Neural cell (in vitro differentiated cells): Measurements from ENCODE around the gene SPRR2D. TPM values are rescaled to one million over a fixed set of nuclear protein-coding genes. Genes with fewer than 3 reads are reported as not detected.

ENCODE experiments used
- H2AFZ ChIP-seq: fragments of 200-600, 300-800 bp; sonication (generic), shearing (Covaris generic); 2 replicates; pipeline ENCODE4 v1.6.0; 2014; ENCODE audit warnings: low read depth, mild to moderate bottlenecking, antibody characterized with exemption, low read length, moderate library complexity
- H3F3A ChIP-seq: fragments of 200-600 bp; shearing (Covaris generic); 2 replicates; pipeline ENCODE4 v1.6.1; 2016; ENCODE audit warnings: mild to moderate bottlenecking, moderate library complexity, mixed read lengths, antibody characterized with exemption, low read length; ENCODE audit not compliant: insufficient read depth, poor library complexity, severe bottlenecking
- H3K27ac ChIP-seq: fragments of 200-600, 300-800 bp; sonication (generic), shearing (Covaris generic); 2 replicates; pipeline ENCODE4 v1.5.1; 2014; ENCODE audit warnings: mild to moderate bottlenecking, low read length, moderate library complexity
- H3K27me3 ChIP-seq: fragments of 300-800, 200-600 bp; sonication (generic), shearing (Covaris generic); 2 replicates; pipeline ENCODE4 v1.6.0; 2014; ENCODE audit warnings: mild to moderate bottlenecking, low read depth, low read length, moderate library complexity; ENCODE audit not compliant: insufficient read depth
- H3K36me3 ChIP-seq: fragments of 300-800, 200-600 bp; sonication (generic), shearing (Covaris generic); 2 replicates; pipeline ENCODE4 v1.5.1; 2014; ENCODE audit warnings: mild to moderate bottlenecking, antibody characterized with exemption, low read length, moderate library complexity; ENCODE audit not compliant: insufficient read depth
- H3K4me2 ChIP-seq: fragments of 300-800, 200-600 bp; sonication (generic), shearing (Covaris generic); 2 replicates; pipeline ENCODE4 v1.6.0; 2014; ENCODE audit warnings: mild to moderate bottlenecking, low read length
- H3K4me3 ChIP-seq: fragments of 300-800, 200-600 bp; sonication (generic), shearing (Covaris generic); 2 replicates; pipeline ENCODE4 v1.5.1; 2014; ENCODE audit warnings: mild to moderate bottlenecking, low read length, moderate library complexity
- H3K79me2 ChIP-seq: fragments of 200-600 bp; shearing (Covaris generic); replicated peaks from 2 replicates; pipeline ENCODE4 v1.6.0; 2014; ENCODE audit warnings: mild to moderate bottlenecking, low read length, moderate library complexity; ENCODE audit not compliant: insufficient read depth
- H3K9ac ChIP-seq: fragments of 300-800, 200-600 bp; sonication (generic), shearing (Covaris generic); 2 replicates; pipeline ENCODE4 v1.6.1; 2016; ENCODE audit warnings: mild to moderate bottlenecking, low read length, mixed read lengths
- H3K9me2 ChIP-seq: fragments of 200-600 bp; shearing (Covaris generic); 2 replicates; pipeline ENCODE4 v1.6.1; 2016; ENCODE audit warnings: mild to moderate bottlenecking, low read length, mixed read lengths; ENCODE audit not compliant: insufficient read depth
- H3K9me3 ChIP-seq: fragments of 200-600, 300-800 bp; sonication (generic), shearing (Covaris generic); 2 replicates; pipeline ENCODE4 v1.6.1; 2016; ENCODE audit warnings: mild to moderate bottlenecking, mixed run types, low read length, moderate library complexity, mixed read lengths
- H4K20me1 ChIP-seq: fragments of 200-600 bp; shearing (Covaris generic); 2 replicates; pipeline ENCODE4 v1.6.1; 2016; ENCODE audit warnings: mild to moderate bottlenecking, mixed run types; ENCODE audit not compliant: insufficient read depth
- EP300 ChIP-seq: fragments of 450-650 bp; conservative IDR thresholded peaks from 2 replicates; pipeline ENCODE4 v1.6.1; 2014; ENCODE audit warnings: antibody characterized with exemption, mild to moderate bottlenecking, moderate library complexity; ENCODE audit not compliant: poor library complexity, severe bottlenecking
- EZH2 ChIP-seq: fragments of 200-600, 300-800 bp; shearing (Covaris generic), sonication (generic); IDR thresholded peaks from 2 replicates; pipeline ENCODE4 v1.6.1; 2014; ENCODE audit warnings: antibody characterized with exemption, low read length, borderline replicate concordance, mild to moderate bottlenecking; ENCODE audit not compliant: insufficient read depth, poor library complexity, severe bottlenecking
- MXI1 ChIP-seq: fragments of 450-650 bp; conservative IDR thresholded peaks from 2 replicates; pipeline ENCODE4 v1.6.1; 2014; ENCODE audit warnings: antibody characterized with exemption, mild to moderate bottlenecking; ENCODE audit not compliant: poor library complexity, severe bottlenecking
- POLR2AphosphoS5 ChIP-seq: IDR thresholded peaks from 2 replicates; pipeline ENCODE4 v1.6.1; 2012
- RAD21 ChIP-seq: fragments of 450-650 bp; conservative IDR thresholded peaks from 2 replicates; pipeline ENCODE4 v1.6.1; 2014; ENCODE audit warnings: antibody characterized with exemption, mild to moderate bottlenecking, moderate library complexity
- REST ChIP-seq: IDR thresholded peaks from 2 replicates; pipeline ENCODE4 v1.6.1; 2012; ENCODE audit warnings: borderline replicate concordance
- SMC3 ChIP-seq: fragments of 450-650 bp; conservative IDR thresholded peaks from 2 replicates; pipeline ENCODE4 v1.6.1; 2014; ENCODE audit warnings: antibody characterized with exemption, mild to moderate bottlenecking, moderate library complexity; ENCODE audit not compliant: poor library complexity
- TAF1 ChIP-seq: IDR thresholded peaks from 2 replicates; pipeline ENCODE4 v1.6.1; 2012; ENCODE audit warnings: low read depth
- polyA plus RNA-seq: library from polyadenylated mRNA; depleted of rRNA; stranded (reverse); fragments of >200 nt; gene quantifications from 2 replicates; pipeline ENCODE4 v1.2.3, GENCODE V29; 2014
- TF ChIP-seq, protein P1 (sequence below): fragments of 450-650 bp; IDR thresholded peaks from 2 replicates; pipeline ENCODE4 v1.5.1; 2014; ENCODE audit warnings: antibody characterized with exemption, mild to moderate bottlenecking, moderate library complexity; ENCODE audit not compliant: poor library complexity, severe bottlenecking

The SPRR2D gene
- polyA plus RNA-seq, 1 donor from 2014 or later, result not detected

GRCh38 chr1:152998476-152998875 lies 42.4 kb downstream of the SPRR2D start:
- no peaks in the 10 kb centered on the region for H3F3A ChIP-seq
- no peak overlapping the region for H3K27ac ChIP-seq
- H3K36me3 ChIP-seq, result no peaks in the 10 kb centered on the region
- TF ChIP-seq, protein P1, sequence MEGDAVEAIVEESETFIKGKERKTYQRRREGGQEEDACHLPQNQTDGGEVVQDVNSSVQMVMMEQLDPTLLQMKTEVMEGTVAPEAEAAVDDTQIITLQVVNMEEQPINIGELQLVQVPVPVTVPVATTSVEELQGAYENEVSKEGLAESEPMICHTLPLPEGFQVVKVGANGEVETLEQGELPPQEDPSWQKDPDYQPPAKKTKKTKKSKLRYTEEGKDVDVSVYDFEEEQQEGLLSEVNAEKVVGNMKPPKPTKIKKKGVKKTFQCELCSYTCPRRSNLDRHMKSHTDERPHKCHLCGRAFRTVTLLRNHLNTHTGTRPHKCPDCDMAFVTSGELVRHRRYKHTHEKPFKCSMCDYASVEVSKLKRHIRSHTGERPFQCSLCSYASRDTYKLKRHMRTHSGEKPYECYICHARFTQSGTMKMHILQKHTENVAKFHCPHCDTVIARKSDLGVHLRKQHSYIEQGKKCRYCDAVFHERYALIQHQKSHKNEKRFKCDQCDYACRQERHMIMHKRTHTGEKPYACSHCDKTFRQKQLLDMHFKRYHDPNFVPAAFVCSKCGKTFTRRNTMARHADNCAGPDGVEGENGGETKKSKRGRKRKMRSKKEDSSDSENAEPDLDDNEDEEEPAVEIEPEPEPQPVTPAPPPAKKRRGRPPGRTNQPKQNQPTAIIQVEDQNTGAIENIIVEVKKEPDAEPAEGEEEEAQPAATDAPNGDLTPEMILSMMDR, result no peak
- TF ChIP-seq RAD21 (no peak), REST (no peak), POLR2AphosphoS5 (no peak)
- no peaks in the 10 kb centered on the region for H4K20me1 ChIP-seq
- no peak overlapping the region for H3K9ac ChIP-seq
- H3K9me3 ChIP-seq, result no peaks in the 10 kb centered on the region
- no peaks in the 10 kb centered on the region for H3K79me2 ChIP-seq
- H3K27me3 ChIP-seq, result no peaks in the 10 kb centered on the region
- H2AFZ ChIP-seq, result no peak overlapping the region
- no peak overlapping the region for H3K4me2 ChIP-seq
- H3K4me3 ChIP-seq, result no peak overlapping the region
- no peaks in the 10 kb centered on the region for H3K9me2 ChIP-seq

DNA sequence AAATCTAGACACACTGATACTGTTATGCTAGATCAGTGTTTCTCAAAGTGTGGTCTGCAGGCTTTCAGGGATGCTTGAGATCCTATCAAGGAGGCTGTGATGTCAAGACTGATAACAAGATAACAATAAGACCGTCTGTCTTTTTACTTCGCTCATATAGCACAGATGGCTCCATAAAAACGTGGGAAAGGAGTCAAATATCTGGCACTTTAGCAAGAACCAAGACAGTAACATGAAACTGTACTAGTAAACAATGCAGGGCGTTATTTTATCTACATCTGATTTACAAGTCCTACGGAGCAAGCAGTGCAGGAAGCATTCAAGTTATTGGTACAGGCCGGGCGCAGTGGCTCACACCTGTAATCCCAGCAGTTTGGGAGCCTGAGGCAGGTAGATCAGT lies 43.0 kb downstream of the SPRR2D start:
- no peak overlapping the region for H3K9ac ChIP-seq
- TF ChIP-seq MXI1, result no peak
- no peak for TF ChIP-seq TAF1
- no peak for TF ChIP-seq RAD21
- TF ChIP-seq, protein P1, result no peak
- TF ChIP-seq EZH2, result no peak
- TF ChIP-seq EP300, result no peak
- TF ChIP-seq SMC3, result no peak
- no peak for TF ChIP-seq REST
- TF ChIP-seq POLR2AphosphoS5, result no peak
- no peaks in the 10 kb centered on the region for H3K79me2 ChIP-seq
- no peaks in the 10 kb centered on the region for H4K20me1 ChIP-seq
- H3K27me3 ChIP-seq, result no peaks in the 10 kb centered on the region
- no peaks in the 10 kb centered on the region for H3F3A ChIP-seq
- H3K4me2 ChIP-seq, result no peak overlapping the region
- H3K36me3 ChIP-seq, result no peaks in the 10 kb centered on the region
- H3K4me3 ChIP-seq, result no peak overlapping the region
- H2AFZ ChIP-seq, result no peak overlapping the region
- H3K27ac ChIP-seq, result no peak overlapping the region
- no peaks in the 10 kb centered on the region for H3K9me2 ChIP-seq
- no peaks in the 10 kb centered on the region for H3K9me3 ChIP-seq
